Activated CD4-positive, alpha-beta T cell treated with anti-CD3 and anti-CD28 coated beads, Interleukin-2, Interleukin-4, amounts not matched to agents 100 ng/mL and 50 ng/mL, durations not matched to agents 16 hours and 8 hours (primary cell): Measurements from ENCODE around the gene ATF3.
"Not testable (repeated sequence)": the region's sequence is repeated elsewhere in the genome, so short reads cannot be mapped to it uniquely, and the experiment has no call there.

Source experiments
- DNase-seq: peaks from one replicate; pipeline ENCODE4 v3.0.0-alpha.2; 2020; ENCODE audit warnings: low spot score

The ATF3 gene

GRCh38 chr1:212628046-212628445, 19.5 kb downstream of the ATF3 start:
- no peak for DNase-seq

DNA sequence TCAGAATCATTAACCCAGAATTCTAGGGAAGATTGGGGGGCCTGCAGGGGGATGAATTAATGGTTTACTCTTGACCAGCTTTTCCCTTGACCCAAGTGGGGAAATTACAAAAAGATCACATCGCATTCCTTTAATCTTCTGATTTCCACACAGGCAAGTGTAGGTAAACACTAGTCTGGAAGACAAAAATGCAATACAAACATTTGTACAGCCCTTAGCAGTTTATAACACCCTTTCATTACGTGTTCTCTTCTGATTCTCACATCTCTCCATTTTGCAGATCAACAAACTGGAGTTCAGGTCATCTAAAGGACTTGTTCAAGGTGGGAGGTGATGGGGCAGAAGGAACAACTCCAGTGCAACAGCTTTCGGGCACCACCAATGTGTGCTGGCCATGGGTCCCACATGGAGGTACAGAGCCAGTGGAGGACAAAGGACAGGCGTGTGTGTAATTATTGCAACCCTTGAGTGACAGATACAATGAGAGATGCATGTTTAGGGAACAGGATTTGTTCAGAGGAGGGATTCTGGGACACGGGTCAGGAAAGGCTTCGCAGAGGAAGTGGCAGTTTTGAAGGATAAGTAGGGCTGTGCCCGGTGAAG, 20.4 kb downstream of the ATF3 start:
- DNase-seq: no peak

GRCh38 chr1:212629450-212630157, 21.0 kb downstream of the ATF3 start:
- no peak for DNase-seq

DNA sequence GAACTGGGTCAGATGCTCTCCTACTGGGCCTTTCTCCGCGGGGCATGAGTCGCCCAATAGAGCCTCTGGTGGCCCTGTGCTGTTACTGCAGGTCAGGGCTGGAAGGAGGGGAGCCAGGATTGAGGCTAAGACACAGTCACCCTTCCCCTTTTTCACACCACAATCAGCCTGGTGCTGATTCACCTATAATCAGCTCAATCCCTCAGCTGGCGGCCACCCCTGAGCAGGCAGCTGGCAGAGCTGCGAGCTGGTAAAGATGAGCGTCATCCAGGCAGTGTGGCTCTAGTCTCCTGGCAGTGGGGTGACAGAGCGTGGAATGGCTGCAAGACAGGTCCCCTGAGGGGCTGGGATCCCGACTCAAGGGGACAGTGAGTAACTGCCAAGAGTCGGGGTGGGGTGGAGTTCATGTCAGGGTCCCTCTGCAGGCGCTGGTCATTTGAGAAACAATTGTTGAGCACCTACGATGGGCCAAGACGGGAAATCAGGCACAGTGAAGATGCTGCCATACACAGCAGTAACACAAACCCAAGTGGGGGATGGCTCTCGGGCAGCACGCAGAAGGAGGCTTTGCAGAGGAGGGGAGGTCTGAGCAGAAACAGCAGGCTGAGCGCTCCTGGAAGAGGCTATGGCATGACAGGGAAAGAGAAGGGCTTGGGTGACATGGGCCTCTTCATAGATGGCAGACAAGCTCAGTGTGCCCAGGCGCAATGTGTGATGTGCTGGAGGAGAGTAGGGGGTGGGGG, 21.8 kb downstream of the ATF3 start:
- DNase-seq: peak; percentile 70

DNA sequence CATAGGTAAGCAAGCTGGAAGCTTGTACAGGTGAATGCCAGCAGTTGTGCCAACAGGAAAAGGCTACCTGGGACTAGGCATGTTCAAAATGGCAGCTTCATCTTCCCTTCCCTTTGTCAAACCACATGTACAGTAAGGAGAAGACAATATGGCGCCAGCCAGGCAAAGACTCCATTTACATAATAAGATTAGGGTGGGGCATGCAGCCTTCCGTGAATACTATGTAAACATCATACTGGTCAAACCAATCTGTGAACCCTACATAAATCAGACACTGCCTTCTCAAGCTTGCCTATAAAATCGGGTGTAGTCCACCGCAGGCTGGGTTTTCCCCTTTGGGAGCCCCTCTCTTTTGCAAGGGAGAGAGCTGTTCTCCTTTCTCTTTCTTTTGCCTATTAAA, 24.6 kb downstream of the ATF3 start:
- no peak for DNase-seq

- DNase-seq: no peak
Observed at GRCh38 chr1:212634252-212634651, 25.7 kb downstream of the ATF3 start.

GRCh38 chr1:212635141-212635631, 26.6 kb downstream of the ATF3 start:
- DNase-seq: no peak

GRCh38 chr1:212637902-212638301, 29.3 kb downstream of the ATF3 start:
- DNase-seq: no peak

GRCh38 chr1:212638492-212639151, 30.1 kb downstream of the ATF3 start:
- DNase-seq: no peak

DNA sequence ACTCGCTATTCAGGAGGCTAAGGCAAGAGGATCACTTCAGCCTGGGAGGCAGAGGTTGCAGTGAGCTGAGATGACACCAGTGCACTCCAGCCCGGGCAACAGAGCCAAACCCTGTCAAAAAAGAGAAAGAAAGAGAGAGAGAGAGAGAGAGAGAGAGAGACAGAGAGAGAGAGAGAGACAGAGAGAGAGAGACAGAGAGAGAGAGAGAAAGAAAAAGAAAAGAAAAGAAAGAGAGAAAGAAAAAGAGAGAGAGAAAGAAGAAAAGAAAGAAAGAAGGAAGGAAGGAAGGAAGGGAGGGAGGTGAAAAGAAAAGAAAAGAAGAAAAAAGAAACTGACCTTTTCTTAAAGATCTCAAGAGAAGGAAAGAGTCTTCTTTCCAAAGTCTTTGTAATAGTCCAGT, 31.0 kb downstream of the ATF3 start:
- DNase-seq: not testable (repeated sequence)

DNA sequence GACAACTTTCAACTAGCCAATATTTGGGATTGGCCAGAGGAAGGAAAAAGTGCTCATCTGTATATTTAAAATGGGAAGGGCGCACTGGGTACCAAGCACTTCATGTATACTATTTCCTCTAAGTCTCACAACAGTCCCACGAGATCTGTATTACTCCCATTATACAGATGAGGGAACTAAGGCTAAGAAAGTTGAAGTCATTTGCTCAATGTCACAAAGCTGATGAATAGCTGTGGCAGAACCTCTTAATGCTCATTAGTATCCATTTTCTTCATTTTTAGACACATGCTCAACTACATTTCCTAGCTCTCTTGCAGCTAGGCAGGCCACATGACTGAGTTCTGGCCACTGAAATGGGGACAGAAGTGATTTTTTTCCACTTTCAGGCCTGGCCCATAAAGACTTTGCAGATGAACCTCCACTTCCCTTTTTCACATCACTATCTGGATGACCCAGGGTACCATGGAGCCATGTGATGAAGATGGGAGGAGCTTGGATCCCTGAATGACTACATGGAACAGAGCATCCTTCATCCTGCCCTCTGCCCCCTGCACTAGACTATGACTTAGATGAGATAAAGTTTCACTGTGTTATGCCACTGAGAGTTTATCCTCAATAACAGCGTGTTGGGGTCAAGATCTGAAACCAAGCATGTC, 31.8 kb downstream of the ATF3 start:
- DNase-seq: no peak

DNA sequence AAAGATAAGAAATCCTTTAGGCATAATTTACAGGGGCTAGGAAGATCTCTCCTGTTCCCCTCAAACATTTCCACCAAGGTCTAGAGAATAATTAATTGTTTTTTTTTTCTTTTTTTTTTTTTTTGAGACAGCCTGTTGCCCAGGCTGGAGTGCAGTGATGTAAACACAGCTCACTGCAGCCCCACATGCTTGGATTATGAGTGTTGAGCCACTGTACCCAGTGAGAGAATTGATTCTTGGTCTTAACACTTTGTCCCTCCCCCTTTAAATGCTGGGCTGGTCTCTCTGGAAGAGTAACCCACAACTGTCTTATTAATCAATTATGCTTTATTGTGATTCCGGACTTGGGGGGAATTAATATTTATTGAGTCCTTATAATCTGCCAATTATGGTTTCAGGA, 33.4 kb downstream of the ATF3 start:
- no peak for DNase-seq

DNA sequence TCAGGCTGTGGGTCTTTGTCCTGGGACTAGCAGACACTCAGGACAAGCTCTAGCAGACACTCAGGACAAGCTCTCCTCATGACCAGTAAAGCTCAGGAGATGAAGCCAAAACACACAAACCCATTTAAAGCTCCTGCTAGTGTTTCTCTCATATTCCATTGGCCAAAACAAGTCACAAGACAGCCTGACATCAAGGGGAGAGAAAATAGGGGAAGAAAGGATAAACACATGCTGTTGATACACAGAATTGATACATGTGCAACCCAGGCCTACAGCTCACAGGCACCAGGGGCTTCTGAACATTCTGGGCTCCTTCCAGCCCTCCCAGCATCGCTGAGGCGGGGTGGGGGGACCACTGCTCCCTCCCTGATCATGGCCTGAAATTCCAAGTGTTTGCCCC, 35.3 kb downstream of the ATF3 start:
- no peak for DNase-seq

DNA sequence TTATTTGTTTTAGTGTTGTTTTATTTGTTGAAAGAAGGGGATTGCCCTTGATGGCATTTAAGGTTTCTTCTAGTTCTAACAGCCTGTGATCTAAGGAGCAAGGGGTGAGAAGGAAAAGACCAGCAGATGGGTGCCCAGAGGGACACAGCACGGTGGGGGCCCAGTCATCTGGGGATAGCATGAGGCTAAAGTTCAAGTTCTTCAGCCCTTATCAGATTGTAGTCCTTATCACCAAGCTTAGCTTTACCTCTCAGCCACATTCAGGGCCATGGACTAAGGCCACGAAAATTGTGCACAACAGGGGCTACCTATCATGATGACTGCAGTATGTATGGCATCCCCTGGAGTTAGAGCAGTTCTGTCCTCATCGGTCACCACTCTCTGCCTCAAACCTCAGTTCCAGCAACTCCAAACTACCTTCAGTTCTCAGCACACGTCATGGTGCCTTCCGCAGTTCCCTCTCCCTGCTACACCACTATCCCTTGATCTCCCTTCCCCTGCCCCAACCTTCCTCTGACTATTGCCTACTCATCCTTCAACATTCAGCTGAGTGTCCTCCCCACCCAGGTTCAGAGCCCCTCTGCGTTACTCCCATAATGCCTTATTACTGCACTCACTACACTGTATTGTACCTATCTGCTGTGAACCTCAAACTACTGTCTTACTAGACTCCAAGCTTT, 36.4 kb downstream of the ATF3 start:
- DNase-seq: no peak

GRCh38 chr1:212645546-212646543, 37.3 kb downstream of the ATF3 start:
- no peak for DNase-seq

GRCh38 chr1:212646588-212646987, 38.0 kb downstream of the ATF3 start:
- DNase-seq: no peak

- DNase-seq: no peak
Observed at GRCh38 chr1:212647004-212647403, 38.4 kb downstream of the ATF3 start.

DNA sequence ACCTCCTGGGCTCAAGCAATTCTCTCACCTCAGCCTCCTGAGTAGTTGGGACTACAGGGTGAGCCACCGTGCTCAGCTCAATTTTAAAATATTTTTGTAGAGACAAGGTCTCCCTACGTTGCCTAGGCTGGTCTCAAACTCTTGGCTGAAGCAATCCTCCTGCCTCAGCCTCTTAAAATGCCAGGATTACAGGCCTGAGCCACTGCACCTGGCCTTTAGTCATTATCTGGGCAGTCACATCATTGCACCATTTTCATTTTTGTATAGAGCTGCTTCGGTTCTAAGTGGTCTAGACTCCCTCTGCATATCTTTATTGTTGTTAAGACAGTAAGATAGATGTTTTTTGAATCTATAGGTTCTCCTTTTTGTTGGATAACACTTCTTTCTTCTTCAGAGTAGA, 39.9 kb downstream of the ATF3 start:
- no peak for DNase-seq

DNA sequence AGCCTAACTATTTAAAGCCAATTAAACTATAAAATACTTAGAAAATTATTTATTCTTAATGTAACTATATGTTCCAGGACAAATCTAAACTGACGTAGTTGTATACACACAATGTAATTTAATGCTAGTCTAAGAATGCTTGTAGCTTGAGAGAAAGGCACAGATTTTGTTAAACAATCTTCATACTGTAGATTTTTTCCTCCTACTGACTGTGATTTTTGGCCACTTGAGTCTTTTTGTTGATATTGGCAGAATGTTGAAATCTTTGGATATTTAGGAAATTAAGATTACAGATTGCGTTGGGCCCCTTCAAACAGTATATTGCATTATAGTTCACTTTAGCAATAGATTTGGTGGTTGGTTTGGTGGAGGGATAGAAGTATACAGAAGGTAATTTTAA, 40.5 kb downstream of the ATF3 start:
- no peak for DNase-seq

DNA sequence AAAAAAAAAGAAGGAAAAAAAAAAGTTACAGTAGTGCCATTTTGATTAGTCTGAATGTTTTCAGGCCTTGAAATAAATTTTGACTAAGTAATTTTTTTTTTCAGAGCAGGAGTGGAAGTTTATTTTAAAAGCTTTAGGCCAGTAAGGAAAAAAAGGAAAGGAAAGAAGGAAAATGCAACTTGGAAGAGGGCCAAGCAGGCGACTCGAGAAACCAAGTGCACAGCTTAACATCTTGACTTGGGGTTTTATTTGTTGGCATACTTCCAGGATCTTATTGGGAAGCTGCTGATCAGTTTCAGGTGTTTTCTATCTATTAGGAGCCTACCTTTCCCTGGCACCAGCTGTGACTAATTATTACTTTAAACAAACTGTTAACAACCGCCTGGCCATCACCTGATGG, 41.7 kb downstream of the ATF3 start:
- no peak for DNase-seq
